ENCODE measurements around the gene MRPS12.

MRPS12 gene

DNA sequence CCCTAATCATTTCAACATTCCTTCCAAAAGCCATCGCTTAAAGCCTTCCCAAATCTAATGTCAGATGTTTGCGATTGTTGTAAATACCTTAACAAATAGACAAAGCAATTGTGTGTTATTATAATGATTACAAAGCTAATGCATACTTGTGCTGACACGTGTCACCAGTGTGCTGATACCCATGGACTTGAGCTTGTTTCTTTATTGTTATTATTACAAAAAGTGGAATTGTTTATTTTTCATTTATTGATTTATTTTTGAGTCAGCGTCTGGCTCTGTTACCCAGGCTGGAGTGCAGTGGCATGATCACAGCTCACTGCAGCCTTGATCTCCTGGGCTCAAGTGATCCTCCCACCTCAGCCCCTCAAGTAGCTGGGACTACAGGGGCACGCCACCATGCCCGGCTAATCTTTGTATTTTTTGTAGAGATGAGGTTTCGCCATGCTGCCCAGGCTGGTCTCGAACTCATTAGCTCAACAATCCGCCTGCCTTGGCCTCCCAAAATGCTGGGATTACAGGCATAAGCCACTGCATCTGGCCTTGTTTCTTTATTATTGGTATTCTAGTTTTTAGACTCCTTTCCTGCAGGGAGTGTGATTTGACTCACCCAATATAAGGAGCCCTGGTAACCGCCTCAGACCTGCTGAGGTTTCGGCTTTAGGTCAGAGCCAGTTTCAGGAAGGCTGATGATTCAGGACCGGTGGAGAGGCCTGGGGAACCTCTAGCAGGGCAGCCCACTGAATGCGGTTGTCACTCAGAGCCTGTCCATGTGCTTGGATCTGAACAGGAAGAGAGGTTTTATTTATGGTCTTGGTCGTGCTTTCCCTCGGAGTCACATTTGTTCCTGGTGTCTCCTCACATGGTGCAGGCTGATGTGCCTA, 46.9 kb downstream of the MRPS12 start:
- no peak for DNase-seq

DNA sequence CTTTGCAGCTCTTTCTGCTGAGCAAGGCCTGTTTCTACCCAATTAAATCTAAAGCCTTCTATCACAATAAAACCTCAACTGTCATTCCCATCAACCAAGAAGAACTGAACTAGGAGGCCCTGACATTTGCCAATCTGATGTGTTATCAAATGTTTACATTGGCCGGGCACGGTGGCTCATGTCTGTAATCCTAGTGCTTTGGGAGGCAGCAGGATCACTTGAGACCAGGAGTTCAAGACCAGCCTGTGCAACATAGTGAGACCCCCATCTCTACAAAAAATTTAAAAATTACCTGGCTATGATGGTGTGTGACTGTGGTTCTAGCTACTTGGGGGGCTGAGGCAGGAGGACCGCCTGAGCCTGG, 47.6 kb downstream of the MRPS12 start:
- DNase-seq: no peak

DNA sequence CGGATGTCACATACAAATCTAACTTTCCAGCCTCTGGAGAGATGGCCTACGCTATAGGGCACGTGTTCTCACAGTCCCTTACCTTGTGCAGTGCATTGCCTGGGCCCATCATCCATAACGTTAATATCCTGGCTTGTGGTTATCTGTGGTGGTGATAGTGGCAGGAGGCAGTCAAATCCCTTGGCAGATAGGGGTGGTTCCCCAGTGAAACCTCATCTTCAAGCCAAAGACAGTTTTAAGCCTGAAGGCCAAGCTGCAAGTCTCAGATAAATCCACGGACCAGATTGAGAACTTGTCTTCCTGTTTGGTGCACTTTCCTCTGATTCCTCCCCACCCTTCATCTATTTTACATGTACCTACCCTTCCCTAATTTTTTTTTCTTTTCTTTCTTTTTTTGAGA, 49.1 kb downstream of the MRPS12 start:
- DNase-seq: no peak

DNA sequence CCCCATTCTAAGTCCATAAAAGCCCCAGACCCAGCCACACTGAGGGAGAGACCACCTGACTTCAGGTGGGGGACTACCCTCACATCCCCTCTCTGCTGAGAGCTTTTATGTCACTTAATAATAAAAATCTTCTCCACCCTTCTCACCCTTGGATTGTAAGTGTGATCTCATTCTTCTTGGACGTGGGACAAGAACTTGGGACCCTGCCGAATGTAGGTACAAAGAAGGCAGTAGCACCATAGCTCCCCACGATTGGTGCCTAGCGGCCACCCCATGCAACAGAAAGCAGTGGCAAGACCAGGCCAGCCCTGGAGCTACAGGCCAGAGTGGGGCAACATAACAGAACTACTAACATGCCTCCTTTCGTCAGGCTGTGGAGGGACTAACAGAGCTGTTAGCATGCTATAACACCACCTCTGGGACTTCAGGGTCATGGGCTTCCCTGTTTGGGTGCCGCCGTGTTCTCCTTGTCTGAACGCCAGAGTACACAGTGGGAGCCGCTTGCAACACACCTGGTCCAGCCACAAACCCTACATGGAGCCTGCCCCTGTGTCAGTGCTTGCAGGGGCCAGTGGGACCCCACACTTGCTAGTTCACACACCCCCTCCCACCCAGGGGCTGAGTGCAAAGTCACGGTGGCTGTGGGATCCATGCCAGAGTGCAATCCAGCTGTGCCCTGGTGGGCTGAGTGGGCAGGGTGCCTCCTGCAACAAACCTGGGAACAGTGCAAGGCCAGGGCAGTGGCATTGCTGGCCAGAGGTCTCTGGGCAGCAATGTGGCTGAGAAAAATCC, 50.0 kb downstream of the MRPS12 start:
- no peak for DNase-seq

All from NCI-H1105 (cell line).